ENCODE results near the gene DHH. TPM values are rescaled to one million over a fixed set of nuclear protein-coding genes. Genes with fewer than 3 reads are reported as not detected.
"Not testable (repeated sequence)": the region's sequence is repeated elsewhere in the genome, so short reads cannot be mapped to it uniquely, and the experiment has no call there.

Gene DHH
- 0.46 TPM for total RNA-seq (ENCODE audit: unreplicated experiment)
- long read RNA-seq: 0 reads

GRCh38 chr12:49094160-49094974 lies at the start of gene DHH:
Gene DHH, minus strand, starts transcription at chr12:49094801. Its CDS starts 289 bp downstream, at chr12:49094512.
- TF ChIP-seq, protein P1, sequence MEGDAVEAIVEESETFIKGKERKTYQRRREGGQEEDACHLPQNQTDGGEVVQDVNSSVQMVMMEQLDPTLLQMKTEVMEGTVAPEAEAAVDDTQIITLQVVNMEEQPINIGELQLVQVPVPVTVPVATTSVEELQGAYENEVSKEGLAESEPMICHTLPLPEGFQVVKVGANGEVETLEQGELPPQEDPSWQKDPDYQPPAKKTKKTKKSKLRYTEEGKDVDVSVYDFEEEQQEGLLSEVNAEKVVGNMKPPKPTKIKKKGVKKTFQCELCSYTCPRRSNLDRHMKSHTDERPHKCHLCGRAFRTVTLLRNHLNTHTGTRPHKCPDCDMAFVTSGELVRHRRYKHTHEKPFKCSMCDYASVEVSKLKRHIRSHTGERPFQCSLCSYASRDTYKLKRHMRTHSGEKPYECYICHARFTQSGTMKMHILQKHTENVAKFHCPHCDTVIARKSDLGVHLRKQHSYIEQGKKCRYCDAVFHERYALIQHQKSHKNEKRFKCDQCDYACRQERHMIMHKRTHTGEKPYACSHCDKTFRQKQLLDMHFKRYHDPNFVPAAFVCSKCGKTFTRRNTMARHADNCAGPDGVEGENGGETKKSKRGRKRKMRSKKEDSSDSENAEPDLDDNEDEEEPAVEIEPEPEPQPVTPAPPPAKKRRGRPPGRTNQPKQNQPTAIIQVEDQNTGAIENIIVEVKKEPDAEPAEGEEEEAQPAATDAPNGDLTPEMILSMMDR (IDR thresholded peaks at IDR 0.05; ENCODE audit: unreplicated experiment): no peak
- Mint-ChIP-seq H3K27me3 (ENCODE audit: unreplicated experiment) (peaks cover 20% of the 10 kb centered on the region), H3K4me1 (ENCODE audit: unreplicated experiment) (peaks cover 37% of the 10 kb centered on the region), H3K36me3 (ENCODE audit: low read depth, unreplicated experiment) (peaks cover 23% of the 10 kb centered on the region), H3K27ac (ENCODE audit: unreplicated experiment) (peak within 1 kb of the TSS; percentile 70), H3K9me3 (ENCODE audit: unreplicated experiment) (no peaks in the 10 kb centered on the region), H3K4me3 (ENCODE audit: unreplicated experiment) (peak within 1 kb of the TSS; percentile 56)
- peak; percentile 46 for DNase-seq (ENCODE audit: low spot score)

DNA sequence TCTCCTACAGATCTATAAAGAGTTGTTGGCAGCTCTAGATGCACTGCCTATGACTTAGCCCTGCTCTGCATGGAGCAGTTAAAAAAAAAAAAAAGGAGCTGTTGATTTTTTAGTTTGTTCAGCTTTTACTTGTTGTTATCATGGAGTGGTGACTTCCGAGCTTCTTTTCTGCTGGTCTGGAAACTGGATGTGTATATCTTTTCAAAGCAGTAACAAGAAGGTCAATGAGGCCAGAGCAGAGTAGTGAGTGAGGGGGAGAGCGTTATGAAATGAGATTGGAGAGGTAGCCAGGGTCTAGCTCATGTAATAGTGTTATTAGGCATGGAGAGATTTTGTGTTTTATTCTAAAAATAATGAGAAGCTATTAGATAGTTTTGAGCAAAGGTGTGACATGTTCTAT lies 49.8 kb upstream of the DHH start:
- Mint-ChIP-seq H3K27ac (ENCODE audit: unreplicated experiment) (no peak overlapping the region), H3K27me3 (ENCODE audit: unreplicated experiment) (no peaks in the 10 kb centered on the region), H3K4me1 (ENCODE audit: unreplicated experiment) (no peaks in the 10 kb centered on the region), H3K4me3 (ENCODE audit: unreplicated experiment) (no peak overlapping the region), H3K36me3 (ENCODE audit: low read depth, unreplicated experiment) (no peaks in the 10 kb centered on the region), H3K9me3 (ENCODE audit: unreplicated experiment) (no peaks in the 10 kb centered on the region)
- DNase-seq (ENCODE audit: low spot score): no peak
- TF ChIP-seq, protein P1 (IDR thresholded peaks at IDR 0.05; ENCODE audit: unreplicated experiment): no peak

DNA sequence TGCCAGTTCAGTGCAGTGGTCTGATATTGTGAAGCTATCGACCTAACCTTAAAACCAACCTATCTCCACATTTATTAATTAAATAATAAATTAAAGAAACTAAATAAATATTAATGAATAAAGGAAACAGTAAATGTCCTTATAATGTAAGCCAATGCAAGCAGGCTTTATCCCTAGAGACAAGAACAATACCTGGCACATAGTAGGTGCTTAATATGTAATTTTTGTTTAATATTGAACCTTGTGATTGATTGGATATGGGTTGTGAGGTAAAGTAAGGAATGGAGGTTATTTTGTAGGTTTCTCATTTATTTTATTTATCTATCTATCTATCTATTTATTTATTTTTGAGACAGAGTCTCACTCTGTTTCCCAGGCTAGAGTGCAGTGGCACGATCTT lies 44.4 kb upstream of the DHH start:
- no peak overlapping the region for H3K4me3 Mint-ChIP-seq (ENCODE audit: unreplicated experiment)
- no peaks in the 10 kb centered on the region for H3K9me3 Mint-ChIP-seq (ENCODE audit: unreplicated experiment)
- no peak overlapping the region for H3K27ac Mint-ChIP-seq (ENCODE audit: unreplicated experiment)
- no peak for DNase-seq (ENCODE audit: low spot score)
- H3K4me1 Mint-ChIP-seq (ENCODE audit: unreplicated experiment): no peaks in the 10 kb centered on the region
- H3K27me3 Mint-ChIP-seq (ENCODE audit: unreplicated experiment): no peaks in the 10 kb centered on the region
- TF ChIP-seq, protein P1 (IDR thresholded peaks at IDR 0.05; ENCODE audit: unreplicated experiment): no peak
- no peaks in the 10 kb centered on the region for H3K36me3 Mint-ChIP-seq (ENCODE audit: low read depth, unreplicated experiment)

DNA sequence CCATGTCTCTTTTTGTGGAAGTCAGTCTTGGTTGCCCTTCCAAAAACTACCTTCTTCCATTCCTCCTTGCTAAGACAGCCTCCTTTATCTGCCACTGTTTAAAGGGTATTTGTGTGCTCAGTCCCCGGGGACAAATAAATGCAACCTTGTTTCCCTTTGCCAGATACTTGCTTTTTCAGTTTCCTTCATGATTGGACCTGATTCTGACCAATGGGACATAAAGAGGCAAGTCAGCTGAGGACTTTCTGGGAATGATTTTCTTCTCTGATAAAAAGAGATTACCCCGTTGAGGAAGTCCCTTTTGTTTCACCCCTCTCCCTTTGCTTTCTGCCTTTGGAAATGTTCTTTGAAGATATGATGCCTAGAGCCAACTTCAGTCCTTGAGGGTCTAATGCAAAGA lies 44.0 kb upstream of the DHH start:
- TF ChIP-seq, protein P1 (IDR thresholded peaks at IDR 0.05; ENCODE audit: unreplicated experiment): no peak
- H3K27ac Mint-ChIP-seq (ENCODE audit: unreplicated experiment): no peak overlapping the region
- no peaks in the 10 kb centered on the region for H3K36me3 Mint-ChIP-seq (ENCODE audit: low read depth, unreplicated experiment)
- no peak overlapping the region for H3K4me3 Mint-ChIP-seq (ENCODE audit: unreplicated experiment)
- H3K27me3 Mint-ChIP-seq (ENCODE audit: unreplicated experiment): no peaks in the 10 kb centered on the region
- H3K9me3 Mint-ChIP-seq (ENCODE audit: unreplicated experiment): no peaks in the 10 kb centered on the region
- H3K4me1 Mint-ChIP-seq (ENCODE audit: unreplicated experiment): no peaks in the 10 kb centered on the region
- DNase-seq (ENCODE audit: low spot score): no peak

DNA sequence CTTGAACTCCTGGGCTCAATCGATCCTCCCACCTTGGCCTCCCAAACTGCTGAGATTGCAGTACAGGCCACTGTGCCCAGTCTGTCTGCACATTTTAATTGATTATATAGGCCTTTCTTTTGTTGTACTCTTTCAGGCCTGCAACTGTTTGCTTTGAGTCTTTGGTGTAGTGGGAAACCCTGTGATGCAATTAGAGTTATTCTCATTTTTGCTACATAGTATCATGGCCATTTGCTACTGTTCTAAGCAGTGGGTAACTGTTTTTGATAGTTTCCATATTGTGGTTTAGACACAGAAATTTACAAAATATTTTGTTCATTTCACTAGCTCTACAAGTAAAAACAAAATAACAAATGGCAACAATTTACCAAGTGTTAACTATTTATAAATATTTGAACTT lies 42.9 kb upstream of the DHH start:
- no peaks in the 10 kb centered on the region for H3K9me3 Mint-ChIP-seq (ENCODE audit: unreplicated experiment)
- H3K4me3 Mint-ChIP-seq (ENCODE audit: unreplicated experiment): no peak overlapping the region
- H3K27me3 Mint-ChIP-seq (ENCODE audit: unreplicated experiment): no peaks in the 10 kb centered on the region
- TF ChIP-seq, protein P1 (IDR thresholded peaks at IDR 0.05; ENCODE audit: unreplicated experiment): no peak
- H3K36me3 Mint-ChIP-seq (ENCODE audit: low read depth, unreplicated experiment): no peaks in the 10 kb centered on the region
- no peak overlapping the region for H3K27ac Mint-ChIP-seq (ENCODE audit: unreplicated experiment)
- DNase-seq (ENCODE audit: low spot score): no peak
- no peaks in the 10 kb centered on the region for H3K4me1 Mint-ChIP-seq (ENCODE audit: unreplicated experiment)

- H3K27ac Mint-ChIP-seq (ENCODE audit: unreplicated experiment); H3K36me3 Mint-ChIP-seq (ENCODE audit: low read depth, unreplicated experiment); H3K4me3 Mint-ChIP-seq (ENCODE audit: unreplicated experiment); DNase-seq (ENCODE audit: low spot score); H3K27me3 Mint-ChIP-seq (ENCODE audit: unreplicated experiment); H3K4me1 Mint-ChIP-seq (ENCODE audit: unreplicated experiment); H3K9me3 Mint-ChIP-seq (ENCODE audit: unreplicated experiment): not testable (repeated sequence)
Observed at GRCh38 chr12:49136997-49137396, 42.4 kb upstream of the DHH start.

All from endothelial cell (in vitro differentiated cells).